ENCODE results near the gene MT1B.
"Not testable (repeated sequence)": the region's sequence is repeated elsewhere in the genome, so short reads cannot be mapped to it uniquely, and the experiment has no call there.

The MT1B gene

DNA sequence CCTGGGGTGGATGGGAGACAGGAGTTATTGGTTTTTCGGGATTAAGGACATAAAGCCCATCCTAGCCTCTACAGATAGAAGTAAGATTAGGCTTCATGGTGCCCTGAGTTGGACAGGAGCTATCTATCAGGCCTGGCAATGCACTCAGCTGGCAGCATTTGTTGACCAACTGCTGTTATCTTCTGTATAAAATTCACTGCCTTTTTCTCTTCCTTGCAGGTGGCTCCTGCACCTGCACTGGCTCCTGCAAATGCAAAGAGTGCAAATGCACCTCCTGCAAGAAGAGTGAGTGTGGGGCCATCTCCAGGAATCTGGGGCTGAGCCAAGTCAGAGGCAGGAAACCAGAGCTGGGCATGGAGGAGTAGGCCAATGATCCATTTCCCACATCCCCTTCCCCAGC is 12.6 kb upstream of the MT1B start:
- DNase-seq: no peak

- DNase-seq: no peak
Observed at GRCh38 chr16:56640076-56640475, 11.6 kb upstream of the MT1B start.

DNA sequence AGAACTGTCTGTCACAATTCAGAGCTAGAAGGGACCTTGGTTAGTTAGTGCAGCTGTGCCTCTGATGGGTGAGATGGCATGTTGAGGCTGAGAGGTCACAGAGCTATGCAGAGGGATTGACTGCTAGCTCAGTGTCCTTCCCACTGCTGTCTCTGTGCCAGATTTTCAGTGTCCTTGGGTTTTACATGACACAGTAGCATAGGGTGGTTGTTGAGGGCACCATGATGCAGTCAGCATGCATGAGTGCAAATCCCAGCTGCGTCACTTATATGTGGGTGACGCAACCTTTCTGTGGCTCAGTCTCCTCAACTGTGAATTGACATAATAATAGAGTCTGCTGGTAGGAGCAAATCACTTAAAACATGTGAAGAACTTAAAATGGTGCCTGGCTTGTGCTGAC is 10.5 kb upstream of the MT1B start:
- no peak for DNase-seq

GRCh38 chr16:56643080-56643778 is 8.5 kb upstream of the MT1B start:
- no peak for DNase-seq

- DNase-seq: no peak
Observed at GRCh38 chr16:56643833-56644232, 7.9 kb upstream of the MT1B start.

GRCh38 chr16:56645311-56645710 is 6.4 kb upstream of the MT1B start:
- no peak for DNase-seq

DNA sequence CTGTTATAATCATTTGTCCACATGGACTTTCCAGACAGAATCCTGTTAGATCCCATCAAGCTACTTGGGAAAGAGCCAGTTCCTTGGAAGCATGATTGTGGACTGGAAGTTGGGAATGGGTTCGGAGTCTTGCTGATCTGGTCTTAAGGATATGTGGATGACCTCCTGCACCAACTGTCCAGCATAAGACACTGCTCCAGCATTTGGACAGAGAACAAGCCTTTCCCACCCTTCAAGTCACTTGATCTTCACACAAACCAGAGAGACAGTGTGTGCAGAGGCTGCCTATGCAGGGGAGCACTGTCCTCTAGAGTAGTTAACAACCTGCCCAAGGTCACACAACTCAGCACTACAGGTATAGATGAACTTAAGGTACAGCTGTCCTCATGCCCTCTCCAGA is 5.8 kb upstream of the MT1B start:
- DNase-seq: no peak

DNA sequence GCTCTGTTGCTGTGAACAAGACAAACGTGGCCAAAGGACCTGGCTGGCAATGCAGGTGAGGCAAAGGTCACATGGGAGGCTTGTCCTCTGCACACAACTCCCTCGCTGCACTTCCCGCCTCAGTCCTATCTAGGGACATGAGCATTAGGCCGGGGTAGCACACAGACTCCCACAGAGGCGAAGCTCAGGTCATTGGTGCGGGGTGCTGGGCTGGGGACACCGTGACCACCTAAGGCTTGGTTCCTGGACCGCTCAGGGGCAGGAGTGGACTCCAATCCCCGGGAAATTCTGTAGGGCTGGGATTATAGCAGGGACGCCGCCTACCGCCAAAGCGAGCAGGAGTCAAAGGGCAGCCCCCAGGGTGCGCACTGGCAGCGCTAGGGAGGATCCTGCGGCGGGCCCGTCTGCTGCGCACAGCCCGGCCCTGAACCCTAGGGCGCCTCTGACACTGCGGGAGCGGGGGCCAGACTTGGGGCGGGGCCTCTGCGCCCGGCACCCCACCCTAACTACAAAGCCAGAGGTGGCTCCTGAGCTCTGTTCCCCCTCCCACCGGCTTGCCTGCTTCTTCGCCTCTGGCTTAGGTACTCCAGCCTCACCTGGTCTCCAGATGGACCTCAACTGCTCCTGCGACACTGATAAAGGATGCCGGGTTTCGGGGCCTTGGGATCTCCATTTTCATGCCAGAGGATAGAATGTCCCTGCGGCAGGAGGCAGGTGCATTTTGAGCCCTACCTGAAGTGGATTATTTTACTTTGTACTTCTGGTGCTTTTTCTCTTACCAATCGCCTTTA is 3.9 kb upstream of the MT1B start:
- no peak for DNase-seq

DNA sequence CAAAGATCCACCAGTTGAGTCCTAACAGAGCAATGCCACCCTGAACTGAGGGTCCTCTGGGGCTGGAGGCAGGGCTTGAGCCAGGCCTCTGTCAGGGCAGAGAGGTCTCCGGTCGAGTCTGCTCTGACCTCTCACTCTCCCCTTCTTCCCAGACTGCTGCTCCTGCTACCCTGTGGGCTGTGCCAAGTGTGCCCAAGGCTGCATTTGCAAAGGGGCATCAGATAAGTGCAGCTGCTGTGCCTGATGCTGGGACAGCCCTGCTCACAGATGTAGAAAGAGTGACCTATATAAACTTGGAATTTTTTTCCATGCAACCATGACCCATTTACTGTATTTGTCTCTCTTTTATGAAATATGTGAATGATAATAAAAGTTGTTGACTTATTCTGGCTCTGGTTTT is 2.4 kb upstream of the MT1B start:
- DNase-seq: no peak

GRCh38 chr16:56649820-56650219 is 1.9 kb upstream of the MT1B start:
- no peak for DNase-seq

- no peak for DNase-seq
Observed at GRCh38 chr16:56652600-56652999, 914 bp downstream of the MT1B start.

DNA sequence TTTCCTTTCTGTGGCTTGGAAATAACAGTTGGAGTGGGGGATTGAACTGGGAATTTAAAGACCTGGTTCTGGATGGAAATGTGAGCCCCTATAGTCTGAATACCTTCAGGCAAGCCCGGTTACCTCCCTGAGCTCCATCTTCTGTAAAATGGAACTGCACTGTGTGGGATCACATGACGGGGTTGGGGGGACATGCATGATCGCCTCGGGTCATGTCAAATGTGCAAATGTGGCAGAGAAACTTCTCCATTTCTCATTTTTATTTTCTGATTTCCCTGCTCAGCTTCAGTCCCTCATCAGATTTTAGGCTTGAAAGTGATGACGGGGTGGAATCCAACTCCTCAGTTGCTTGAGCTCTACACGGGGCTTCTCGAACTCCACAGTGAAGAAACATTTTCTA is 1.5 kb downstream of the MT1B start:
- no peak for DNase-seq

DNA sequence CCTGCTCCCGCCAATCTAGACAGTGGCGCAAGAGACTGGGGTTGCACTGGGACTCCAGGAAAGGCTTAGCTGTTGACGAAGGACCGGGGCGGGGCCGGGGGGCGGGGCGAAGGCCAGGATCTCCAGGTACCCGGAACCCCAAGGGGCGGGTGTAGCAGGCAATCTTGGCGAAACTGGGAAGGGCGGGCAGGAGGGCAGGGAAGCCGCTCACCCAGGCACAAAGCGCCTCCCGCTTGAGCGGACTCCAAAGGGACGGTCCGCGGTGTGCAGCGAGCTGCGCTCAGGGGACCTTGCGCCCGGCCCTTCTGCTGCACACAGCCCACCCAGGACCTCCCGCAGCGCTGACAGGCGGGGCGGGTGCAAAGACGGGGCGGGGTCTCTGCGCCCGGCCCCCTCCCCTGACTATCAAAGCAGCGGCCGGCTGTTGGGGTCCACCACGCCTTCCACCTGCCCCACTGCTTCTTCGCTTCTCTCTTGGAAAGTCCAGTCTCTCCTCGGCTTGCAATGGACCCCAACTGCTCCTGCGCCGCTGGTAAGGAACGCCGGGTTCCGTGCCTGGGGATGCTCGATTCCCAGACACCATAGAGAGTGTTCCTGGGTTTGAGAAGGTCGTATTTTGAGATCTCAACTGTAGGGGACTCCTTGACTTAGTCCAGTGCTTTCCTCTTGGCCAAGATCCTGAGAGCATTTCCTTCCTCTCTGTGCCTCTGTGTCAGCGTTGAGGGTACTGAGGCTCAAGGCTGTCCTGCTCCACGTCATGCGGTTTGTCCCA is 6.1 kb downstream of the MT1B start, which contains the start of gene MT1F:
Gene MT1F, plus strand, starts transcription at position 405 of the 772 bp plus-strand sequence. Its CDS starts 100 bp downstream, at position 505.
- DNase-seq: no peak

GRCh38 chr16:56658327-56658875 is 6.7 kb downstream of the MT1B start:
- DNase-seq: no peak

DNA sequence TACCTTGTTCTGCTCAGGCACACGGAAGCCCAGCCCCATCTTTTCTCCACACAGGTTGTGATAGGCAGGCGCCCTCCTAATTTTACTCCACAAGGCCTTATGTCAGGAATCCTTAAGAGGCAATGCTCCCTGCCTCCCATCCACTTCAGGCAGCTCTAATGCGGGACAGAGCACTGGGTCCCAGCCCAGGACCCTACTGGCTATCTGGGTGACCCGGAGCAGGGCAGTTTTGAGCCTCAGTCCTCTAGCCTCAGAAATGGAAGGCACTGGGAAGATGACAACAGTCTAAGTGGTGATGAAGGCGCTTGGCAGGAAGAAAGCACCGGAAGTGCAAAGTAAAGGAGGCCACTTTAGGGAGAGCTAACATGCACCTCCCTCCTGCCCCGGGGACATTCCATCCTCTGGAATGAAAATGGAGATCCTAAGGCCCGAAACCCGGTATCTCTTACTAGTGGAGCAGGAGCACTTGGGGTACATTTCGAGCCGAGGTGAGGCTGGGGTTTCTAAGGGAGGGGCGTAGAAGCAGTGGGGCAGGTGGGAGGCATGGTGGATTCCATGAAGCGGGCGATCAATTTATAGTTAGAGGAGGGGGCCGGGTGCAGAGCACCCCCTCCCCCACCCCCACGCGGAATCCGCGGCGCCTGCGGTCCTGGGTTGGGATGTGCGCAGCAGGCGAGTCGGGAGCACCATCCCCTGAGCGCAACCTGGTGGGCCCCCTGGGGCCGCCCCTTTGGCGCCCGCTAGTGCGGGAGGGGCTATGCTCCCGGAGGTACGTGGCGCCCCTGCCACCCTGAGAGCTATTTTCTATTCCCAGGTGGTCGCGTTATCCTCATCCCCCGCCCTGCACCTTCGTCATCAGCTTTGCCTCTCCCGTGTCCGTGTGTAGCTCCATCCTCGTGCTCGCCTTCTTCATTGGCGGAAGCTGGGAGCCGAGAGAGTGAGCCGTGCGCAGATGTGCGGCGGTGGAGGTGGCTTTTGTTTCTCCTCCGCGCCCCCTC is 11.0 kb downstream of the MT1B start:
- no peak for DNase-seq

DNA sequence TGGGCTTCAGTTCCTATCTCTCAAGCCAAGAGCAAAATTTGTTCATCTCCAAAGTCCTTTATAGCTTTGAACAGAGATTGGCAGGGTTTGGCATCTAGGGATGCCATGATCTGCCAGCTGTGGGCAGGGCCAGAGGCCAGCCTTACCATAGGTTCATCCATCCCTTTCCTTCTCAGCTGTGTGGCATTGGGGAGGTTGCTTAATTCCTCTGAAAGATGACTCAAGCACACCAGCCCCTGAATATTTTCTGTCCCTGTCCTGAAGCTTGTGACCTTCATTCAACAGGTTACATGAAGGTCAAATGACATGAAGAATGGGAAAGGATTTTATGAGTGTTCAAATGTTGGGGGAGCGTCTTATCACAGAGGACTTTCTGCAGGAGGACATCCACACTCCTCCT is 12.8 kb downstream of the MT1B start:
- DNase-seq: no peak

DNA sequence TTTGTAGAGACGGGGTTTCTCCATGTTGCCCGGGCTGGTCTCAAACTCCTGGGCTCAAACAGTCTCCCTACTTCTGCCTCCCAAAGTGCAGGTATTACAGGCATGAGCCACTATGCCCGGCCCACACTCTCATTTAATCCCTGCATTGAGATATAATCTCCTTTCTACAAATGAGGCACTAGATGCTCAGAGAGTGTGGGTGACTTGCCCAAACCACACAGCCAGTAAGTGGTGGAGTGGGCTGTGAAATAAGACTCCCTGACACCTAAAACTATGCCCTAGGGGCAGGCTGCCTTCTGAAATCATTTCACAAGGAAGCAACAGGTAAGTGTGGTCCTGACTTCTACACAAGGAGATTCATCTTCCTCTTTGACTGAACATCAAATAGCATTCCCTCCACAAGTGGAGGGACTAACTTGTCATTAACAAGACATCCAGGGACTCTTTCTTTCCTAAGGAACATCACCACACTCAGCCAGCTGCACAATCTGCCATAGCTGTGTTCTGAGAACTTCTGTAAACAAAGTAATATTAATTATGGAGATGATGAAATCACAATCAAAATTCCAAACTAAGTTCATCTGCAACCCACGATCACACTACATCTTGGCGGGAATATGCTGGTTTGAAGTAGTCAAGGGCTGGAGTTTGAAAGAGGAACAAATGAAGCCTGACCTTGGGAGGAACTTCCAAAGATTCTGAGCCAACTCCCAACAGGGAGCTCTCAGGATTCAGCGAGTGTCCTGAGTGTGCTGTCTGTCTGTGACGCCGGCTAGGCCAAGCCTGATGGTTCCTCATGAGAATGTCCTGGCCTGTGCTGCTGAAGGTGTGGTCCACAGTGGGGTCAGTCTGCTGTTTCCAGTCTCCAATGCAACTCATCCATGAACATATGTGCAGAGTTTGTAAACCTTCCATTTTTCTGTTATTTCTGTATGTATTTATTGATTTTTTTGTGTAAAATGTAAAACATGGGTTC is 13.9 kb downstream of the MT1B start:
- not testable (repeated sequence) for DNase-seq

DNA sequence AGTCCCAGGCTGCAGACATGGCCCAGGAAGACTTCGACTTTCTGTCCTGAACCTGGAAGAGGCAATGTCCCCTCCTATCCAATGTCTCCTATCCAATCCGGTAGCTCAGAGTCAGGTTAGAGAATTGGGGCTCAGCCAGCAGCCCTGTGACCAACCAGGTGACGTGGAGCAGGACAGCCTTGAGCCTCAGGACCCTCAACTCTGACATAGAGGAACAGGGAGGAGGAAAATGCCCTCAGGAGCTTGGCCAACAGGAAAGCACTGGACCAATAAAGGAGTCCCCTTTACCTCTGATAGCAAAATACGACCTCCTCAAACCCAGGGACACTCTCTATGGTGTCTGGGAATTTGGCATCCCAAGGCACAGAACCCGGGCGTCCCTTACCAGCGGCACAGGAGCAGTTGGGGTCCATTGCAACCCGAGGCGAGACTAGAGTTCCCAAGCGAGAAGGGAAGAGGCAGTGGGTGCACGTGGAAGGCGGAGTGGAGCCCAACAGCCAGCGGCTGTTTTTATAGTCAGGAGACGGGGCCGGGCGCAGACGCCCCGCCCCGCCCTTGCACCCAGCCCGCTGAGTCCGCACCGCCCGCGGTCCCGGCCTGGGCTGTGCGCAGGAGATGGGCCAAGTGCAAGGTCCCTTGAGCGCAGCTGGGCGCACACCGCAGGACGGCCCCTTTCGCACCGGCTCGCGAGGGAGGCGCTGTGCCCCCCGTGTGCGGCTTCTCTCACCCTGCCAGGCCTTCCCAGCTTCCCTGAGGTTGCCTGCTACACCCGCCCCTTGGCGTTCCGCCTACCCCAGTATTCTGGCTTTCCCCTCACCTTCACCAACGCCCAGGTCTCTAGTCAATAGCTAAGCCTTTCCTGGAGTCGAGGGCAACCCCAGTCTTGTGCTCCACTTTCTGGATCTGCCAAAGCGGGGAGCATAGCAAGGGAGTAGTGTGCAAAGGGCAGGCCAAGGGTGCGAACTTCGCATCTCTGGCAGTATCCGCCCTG is 16.2 kb downstream of the MT1B start, which contains the start of gene MT1G:
Gene MT1G, minus strand, starts transcription at position 485 of the 991 bp plus-strand sequence. Its CDS starts 72 bp downstream, at position 413.
- peak; percentile 36 to 39 for DNase-seq

Measured in Kasumi-1 (cell line).